ENCODE measurements around the gene KRT1.
"Not testable (repeated sequence)": the region's sequence is repeated elsewhere in the genome, so short reads cannot be mapped to it uniquely, and the experiment has no call there.

KRT1 gene

DNA sequence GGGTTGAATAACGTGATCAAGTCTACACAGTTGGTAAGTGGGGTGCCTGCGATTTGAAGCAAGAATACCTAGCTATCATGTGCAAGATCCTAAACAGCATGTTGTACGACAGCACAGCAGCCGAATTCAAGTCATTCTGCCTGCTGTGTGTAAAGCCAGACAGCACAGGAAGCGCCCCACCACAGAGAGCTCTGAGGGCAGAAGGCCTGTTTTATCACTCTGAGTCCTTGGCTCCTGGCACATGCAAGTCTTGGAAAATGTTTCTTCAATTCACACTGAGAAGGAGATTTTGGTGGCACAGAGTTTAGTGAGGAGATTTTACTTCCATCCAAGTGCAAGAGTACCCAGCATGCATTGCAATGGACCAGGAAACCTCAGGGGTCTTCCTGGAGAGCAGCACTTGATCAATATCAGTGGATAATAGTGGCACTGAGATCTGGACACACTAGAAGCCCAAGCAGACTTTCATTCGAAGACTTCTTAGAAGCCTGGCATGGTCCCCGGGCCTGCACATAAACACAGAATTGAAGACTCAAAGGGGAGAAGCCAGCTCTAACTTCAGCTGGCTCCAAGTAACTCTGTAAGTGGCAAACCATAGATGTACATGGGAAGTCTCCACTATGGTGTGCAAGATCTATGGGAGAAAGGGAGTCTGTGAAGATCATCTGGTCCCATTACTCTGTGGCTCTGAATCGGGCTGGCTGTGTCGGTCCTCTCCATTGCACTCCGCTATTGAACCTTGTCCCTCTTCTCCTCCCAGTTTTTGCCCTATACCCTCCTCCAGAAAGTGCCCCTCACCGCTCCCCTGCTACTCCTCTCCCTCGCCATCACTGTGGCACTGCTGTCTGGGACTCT lies 1.5 kb upstream of the KRT1 start:
- no peak for FAIRE-seq

DNA sequence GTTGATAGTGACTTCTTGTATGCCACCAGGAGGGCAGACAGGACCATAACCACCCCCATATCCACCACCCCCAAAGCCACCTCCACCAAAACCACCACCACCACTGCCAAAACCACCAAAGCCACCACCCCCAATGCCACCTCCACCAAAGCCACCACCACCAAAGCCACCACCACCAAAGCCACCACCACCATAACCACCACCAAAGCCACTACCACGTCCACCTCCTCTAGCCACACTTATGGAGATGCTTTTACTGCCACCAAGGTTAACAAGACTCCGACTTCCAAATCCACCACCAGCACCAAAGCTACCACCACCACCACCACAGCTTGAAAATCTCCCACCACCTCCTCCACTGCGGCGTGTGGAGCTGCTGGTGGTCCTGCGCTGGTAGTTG lies 332 bp downstream of the KRT1 start:
- no peak for FAIRE-seq

DNA sequence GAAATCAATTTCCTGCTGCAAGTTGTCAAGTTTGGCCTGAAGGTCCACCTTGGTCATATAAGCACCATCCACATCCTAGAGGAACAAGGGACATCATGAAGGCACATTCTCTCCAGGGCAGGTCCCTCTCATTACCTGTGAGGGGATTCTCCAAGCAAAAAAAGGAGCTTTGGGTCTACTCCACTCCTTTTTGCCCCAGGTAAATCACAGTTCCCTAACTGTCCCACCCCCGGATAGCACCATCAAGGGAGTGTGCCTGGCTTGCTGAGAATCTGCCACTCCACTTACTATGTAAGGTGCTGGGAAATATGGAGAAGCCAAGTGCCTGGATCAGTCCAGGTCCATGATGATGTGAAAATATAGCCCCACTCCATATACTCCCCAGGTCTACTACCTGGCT lies 2.5 kb downstream of the KRT1 start:
- no peak for FAIRE-seq

DNA sequence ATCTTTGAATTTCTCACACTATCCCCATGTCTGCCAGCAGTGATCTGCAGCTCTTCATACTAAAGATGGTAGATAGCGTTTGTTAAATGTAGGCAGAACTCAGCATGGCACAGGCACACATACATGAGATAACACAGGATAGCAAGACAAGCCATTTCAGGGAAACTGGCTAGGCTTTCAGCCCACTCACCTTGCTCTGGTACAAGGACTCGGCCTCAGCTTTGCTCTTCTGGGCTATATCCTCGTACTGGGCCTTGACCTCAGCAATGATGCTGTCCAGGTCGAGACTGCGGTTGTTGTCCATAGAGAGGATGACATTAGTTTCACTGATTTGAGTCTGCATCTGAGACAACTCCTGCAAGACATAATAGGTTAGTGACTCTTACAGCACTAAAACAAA lies 3.1 kb downstream of the KRT1 start:
- FAIRE-seq = no peak

DNA sequence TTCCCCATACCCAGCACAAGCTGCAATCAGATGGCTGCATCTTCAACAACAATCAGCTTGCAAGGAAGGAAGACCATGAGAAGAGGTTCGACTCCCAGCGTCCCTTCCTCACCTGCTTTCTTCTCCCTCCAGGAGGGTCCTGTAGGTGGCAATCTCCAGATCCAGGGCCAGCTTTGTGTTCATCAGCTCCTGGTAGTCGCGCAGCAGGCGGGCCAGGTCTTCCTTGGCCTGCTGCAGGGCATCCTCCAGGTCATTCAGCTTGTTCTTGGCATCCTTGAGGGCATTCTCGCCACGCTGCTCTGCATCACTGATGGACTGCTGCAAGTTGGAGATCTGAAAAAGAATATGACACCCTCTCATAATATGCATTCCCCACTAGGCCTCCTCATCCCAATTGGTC lies 4.0 kb downstream of the KRT1 start:
- no peak for FAIRE-seq

DNA sequence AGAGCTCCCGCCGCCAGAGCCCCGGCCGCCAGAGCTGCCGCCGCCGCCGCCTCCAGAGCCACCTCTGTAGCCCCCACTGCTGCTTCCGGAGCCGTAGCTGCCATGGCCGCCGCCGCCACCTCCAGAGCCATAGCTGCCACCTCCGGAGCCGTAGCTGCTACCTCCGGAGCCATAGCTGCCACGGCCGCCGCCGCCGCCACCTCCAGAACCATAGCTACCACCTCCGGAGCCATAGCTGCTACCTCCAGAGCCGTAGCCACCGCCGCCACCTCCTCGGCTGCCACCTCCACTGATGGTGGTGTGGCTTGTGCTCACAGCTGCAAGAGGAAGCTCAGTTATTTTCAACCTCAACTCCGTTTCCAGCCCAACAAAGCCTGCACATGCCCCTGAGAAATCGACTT lies 4.9 kb downstream of the KRT1 start:
- FAIRE-seq = no peak

DNA sequence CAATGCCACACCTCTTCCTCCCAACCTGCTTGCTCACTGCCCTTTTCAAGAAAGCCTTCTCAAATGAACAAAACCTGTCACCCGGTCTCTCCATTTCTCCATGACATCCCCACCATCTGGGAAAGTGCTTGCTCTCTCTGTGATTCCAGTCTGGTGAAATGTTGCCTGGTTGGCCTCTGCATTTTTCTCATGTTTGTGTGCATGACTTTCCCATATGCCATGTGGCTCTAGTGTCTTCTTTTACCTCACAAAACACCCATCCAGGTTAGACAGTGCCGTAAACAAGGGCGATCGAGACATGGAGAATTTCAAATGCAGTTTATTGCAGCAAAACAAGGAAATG lies 5.8 kb downstream of the KRT1 start:
- no peak for FAIRE-seq

DNA sequence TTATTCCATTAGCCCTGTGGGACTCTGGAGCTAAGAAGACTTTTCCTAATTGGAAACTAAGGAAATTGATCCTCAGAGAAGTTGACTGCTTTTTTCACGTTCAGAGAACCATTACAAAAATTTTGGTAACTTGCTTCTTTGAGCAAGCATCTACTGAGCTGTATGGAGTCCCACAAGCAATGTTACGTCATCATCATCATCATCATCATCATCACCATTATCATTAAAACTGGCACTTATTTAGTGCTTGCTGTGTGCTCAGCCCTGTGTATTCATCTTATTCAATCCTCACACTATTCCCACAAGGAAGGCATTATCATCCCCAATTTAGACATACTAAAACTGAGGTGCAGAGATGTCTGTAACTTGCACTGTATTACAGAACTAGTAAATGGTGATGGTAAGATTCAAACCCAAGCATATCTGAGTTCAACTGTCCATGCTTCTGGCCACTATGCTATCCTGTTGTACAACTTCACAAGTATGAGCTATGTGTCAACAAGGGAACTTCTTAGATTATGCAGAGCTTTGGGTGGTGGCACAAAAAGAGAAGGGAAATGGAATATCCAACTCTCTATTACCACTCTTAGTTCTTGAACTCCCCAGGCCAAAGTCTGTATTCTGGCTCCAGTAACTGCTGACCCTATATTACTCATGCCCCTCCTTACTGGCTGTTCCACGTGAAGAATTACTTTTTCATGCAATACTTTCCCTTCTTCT lies 6.3 kb downstream of the KRT1 start:
- no peak for FAIRE-seq

DNA sequence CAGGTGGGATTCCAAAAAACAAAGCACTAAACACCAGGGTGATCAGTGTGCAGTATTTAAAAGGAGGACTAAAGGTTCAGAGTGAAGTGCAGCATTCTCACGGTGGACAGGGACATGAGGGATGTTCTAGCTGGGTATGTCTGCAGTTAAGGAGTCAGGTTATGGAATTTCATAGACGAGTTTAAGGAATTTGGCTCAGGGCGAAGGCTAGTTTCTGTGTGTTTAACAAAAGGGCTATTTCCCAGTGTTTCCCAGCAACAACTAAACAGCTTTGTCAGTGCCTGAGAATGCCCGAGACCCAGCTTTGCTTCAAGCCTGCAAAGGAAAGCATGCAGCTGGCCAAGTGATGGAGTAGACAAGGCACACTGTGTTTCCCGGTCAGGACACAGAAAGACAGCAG lies 7.0 kb downstream of the KRT1 start:
- no peak for FAIRE-seq

DNA sequence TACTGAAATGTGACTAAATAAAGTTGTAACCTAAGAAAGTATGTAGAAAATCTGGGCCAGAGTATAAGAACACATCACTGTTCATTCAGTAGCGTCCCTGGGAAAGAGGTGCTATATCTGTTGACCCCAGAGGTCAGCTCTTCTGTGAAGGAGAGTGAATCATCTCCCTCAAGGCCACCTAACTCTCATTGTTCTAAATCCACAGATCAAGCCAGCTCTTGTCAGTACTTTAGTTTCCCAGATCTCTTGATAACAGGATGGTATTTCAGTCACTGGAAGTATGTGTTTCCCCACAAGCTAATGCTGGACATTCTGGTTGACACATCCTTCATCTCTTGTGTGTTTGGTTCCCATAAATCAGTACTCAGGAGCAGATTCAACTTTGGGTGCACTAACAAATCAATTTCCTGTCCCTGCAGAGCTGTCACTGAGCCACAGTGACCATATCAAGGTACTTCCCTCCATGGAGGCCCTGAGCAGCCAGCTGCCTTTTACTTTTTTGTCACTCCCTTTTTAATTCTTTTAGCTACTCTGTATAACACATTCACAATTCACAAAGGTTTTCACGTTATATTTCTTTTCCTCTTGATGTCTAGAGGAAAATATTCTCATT lies 7.8 kb downstream of the KRT1 start:
- no peak for FAIRE-seq

DNA sequence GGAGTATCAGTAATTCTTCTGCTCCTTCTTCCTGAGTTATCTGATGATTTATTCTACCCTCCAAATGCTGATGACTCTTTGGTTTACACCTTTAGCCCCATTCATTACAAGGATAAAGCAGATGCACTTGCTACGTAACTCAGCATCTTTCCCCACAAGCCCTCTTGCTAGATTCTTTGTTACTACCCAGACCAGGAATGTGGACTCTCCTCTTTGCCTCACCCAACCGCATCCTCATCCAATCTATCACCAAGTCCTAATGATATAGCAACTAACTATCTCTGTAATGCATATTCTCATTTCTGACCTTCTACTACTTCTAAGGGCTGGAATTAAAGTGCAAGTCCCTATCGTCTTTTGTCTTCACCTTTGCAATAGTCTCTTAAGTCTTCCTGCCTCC lies 9.2 kb downstream of the KRT1 start:
- FAIRE-seq = no peak

DNA sequence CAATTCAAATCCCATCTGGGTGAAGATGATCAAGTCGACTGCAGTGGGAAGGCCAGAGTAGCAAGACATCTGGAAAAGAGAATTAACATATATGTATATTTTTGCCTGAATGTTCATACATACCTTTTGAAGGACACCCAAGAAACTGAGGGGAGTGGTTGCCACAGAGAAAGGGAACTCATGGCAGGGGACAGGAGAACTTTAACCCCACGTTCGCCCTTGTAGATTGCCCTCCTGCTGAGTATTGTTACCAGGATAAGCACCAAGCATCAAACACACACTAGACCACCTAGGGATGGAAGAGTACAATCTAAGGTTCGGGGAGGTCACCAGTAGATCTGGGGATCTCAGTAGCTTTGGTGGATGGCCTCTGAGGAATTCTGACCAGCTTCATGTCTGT lies 9.7 kb downstream of the KRT1 start:
- no peak for FAIRE-seq

DNA sequence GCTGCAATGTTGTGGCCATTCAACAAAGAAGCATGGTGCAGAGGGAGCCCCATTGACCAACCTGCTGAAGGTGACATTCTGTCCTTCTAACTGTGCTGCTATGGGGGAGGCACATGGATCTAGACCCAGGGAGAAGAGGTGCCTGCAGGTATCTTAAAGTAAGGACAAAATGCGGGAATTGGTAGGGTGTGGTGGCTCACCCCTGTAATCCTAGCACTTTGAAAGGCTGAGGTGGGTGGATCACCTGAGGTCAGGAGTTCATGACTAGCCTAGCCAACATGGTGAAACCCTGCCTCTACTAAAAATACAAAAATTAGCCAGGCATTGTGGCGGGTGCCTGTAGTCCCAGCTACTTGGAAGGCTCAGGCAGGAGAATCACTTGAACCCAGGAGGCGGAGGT lies 10.3 kb downstream of the KRT1 start:
- FAIRE-seq = not testable (repeated sequence)

DNA sequence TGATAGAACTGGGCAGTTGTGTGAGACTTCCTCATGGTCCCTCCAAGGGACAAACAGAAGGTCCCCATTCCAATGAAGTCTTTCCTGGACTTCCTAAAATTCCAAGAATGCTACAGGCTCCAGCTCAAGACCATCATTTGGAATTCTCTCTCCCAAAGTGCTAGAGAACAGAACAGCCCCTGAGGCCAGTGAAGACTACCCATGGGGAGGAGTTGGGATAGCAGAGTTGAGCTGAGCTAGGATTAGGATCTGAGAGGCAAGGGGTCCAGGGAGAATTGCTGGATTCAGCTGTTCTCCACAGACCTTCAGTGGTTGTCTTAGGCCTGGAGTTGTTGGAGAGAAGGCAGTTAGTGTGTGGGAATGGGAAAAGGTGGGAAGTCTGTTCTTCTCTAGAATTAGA lies 10.8 kb downstream of the KRT1 start:
- FAIRE-seq = no peak

DNA sequence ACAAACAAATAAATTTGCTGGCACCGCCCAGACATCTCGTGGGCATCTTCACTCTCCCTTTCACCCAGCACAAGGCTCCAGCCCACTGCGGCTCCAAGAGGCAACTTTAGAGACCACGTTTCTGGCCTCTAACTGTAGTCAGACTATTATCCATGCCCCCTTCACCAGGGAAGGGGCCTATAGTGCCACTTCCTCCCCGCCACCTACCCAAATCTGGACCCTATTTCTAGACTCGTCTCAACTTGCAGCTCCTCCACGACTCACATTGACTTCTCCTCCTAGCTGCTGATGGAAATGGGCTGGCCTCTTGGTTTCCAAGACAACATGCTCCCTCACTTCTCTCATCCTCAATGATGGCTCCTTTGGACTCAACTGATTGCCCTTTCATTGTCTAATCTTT lies 12.3 kb downstream of the KRT1 start:
- no peak for FAIRE-seq

DNA sequence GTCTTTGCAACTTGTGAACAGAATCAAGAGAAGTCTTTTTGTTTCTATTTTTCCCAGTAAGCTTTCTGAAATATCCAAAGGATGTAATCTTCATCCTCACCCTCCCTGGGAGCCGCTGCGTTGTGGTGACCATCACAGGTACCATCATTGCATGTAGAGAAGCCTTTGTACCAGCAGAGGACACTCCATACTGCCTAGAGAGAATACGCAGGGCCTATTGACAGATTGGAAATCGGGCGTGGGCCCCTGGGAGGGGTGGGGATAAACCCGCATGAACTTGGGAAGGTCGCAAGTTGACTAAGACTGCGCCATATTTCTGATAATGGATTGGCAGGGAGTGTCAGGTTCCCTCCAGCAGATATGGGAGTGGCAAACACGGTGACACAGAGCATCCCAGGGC lies 12.7 kb downstream of the KRT1 start:
- FAIRE-seq = no peak

DNA sequence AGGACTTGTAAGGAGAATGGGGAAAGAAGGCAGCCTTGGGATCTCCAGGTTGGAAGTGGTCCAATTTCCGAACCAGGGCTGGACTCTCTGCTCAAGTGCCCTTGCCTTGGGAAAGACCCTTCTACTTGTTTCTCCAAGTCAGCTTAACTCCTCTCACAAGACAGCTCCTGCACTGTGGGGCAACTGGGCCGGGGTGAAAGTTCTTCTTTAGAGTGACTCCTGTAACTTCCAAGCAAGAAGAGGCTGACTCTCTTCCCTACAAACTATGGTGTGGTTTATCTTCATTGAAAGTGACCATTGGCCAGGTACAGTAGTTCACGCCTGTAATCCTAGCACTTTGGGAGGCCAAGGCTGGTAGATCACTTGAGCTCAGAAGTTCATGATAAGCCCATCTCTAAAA lies 13.7 kb downstream of the KRT1 start:
- no peak for FAIRE-seq

DNA sequence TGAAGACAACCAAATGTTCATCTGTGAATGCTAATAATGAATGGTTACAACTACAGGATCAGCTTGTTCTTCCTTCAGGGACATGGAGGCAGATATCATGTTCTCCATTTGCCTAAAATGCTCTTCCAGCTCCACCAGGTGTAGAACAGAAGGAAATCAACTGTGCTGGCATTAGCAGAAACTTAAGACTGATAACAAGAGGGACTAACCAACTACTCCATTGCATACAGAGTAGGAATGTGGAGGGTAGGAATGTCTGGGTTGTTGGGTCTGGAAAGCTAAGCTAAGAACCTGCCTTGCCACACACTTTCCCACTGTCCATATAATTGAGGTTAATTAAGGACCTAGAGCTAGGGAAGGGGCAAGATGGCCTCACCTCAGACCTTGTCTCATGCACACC lies 16.8 kb downstream of the KRT1 start:
- FAIRE-seq = no peak

DNA sequence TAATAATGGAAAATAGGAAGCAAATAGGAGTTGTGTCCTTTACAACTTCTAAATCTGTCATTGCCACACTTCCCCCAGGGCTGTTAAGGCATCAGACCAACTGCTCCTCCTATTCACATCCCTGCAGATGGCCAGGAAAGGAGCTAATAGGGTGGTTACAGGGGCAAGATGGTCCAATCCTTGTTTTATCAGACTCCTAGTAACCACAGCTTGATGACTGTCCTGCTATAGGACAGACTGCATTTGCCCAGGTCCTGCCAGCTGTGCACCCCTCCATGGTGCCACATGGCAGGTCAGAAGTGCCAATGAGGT lies 17.3 kb downstream of the KRT1 start:
- no peak for FAIRE-seq

DNA sequence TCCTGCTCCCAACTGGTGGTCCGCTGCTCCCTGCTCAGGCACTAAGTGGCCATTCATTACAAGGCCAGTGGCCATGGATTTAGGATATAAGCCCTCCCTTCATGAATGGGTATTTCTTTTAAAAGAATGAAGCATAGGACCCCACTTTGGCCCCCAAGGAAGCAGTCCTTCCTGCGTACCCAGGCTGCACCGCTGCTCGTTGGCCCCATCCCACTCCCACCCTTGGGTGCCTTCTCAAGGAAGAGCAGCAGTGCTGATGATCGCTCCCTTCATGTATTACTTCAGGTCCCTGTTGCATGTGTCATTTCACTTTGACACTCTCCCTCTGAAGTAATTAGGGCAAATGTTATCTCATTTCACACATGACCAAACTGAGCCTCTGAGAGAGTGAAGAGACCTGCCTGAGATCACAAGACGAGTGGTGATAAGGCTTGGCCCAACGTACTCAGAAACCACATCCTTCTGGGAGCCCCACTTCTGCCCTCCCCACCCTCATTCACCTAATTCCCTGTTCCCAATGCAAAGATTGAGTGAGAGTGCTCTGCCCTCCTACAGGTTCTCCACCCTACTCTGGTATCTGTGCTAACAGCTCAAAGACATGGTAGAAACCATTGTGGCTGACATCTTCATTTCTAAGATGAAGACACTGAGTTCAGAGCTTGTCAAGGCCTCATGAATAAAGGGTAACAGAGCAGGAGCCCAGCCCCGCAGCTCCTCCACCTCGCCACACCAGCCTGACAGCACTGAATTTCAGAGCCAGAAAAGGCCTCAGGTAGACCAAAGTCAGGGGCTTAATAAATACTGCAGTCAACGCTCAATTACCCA lies 17.9 kb downstream of the KRT1 start:
- no peak for FAIRE-seq

DNA sequence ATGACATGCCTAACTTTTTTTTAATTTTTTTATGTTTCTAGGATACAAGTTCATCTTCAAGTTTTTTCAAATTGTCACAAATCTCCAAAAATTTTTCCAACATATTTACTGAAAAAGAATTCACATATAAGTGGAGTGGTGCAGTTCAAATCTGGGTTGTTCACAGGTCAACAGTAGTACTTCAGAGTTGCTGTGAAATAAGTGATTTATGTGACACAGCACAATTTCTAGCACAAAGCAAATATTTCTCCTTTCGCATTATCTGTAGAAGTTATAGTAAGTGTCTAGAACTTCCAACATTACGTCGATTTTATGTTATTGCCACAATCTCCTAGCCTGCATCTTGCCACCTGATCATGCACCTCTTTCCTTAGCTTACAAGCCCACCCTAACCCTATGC lies 18.5 kb downstream of the KRT1 start:
- FAIRE-seq = no peak

DNA sequence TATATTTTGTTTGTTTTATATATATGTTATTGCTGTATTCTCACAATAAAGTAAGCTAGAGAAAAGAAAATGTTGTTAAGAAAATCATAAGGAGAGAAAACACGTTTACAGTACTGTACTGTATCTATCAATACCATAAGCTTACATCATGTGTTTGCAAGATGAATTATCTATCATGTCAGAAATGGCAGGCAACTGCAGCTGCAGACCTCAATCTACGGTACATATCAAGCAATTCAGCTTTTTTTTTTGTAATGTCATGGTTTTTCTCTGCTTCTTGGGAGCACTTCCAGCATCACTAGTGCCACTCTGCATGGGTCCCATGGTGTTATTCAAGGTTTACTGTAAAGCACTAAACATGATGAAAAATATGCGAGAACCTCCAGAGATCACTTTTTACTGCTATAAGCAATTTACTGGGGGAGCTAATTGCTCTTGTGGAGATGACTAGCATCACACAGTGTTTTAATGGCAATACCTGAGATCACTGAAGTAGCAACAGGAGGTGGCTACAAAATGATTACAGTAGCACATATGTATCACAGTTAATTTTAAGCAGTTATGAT lies 19.2 kb downstream of the KRT1 start:
- no peak for FAIRE-seq

DNA sequence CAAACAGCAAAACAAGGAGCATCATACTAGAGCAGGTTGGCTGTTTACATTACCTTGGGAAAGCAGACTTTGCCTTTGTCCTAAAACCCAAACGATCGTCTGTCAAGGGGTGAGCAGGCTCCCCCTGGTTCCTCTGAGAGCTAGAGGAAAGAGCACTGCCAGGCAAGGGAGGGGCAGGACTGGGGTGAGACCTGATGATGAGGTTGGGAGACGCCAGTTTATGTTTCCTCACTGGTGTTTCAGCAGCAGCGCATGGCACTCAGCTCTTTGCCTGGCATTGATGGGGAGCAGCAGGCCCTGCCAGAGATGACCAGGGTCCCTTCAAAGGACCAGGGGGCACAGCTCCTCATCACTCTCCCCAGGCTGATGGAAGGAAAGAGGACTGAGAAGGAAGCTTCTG lies 20.3 kb downstream of the KRT1 start:
- no peak for FAIRE-seq
